Gastrocnemius medialis (tissue), 4 donors: ENCODE measurements around the gene PTPN22. TPM values are rescaled to one million over a fixed set of nuclear protein-coding genes. Genes with fewer than 3 reads are reported as not detected.

Experiments
- ATAC-seq, 2 donors: fragments of 150-250 bp; one replicate each; pipeline ENCODE4 v1.9.1; 2016
- DNase-seq, 2 donors: peaks; one replicate each; pipeline ENCODE4 v3.0.0-alpha.2; 2019
- H3K27ac ChIP-seq, 4 donors: fragments of 200-600 bp; sonication (generic); 1 replicate in 1 of 4; 2 replicates in 3 of 4; pipeline ENCODE4 v1.5.1; 2016 to 2018; ENCODE audit warnings: mild to moderate bottlenecking in 2 of 4, moderate library complexity in 1 of 4
- H3K27me3 ChIP-seq, 3 donors: fragments of 200-600 bp; sonication (generic) in 2 of 3; 1 replicate in 1 of 3; 2 replicates in 2 of 3; pipeline versions ENCODE4 v1.5.1 to v1.6.0; 2016 to 2019; ENCODE audit warnings: mild to moderate bottlenecking in 1 of 3, moderate library complexity in 1 of 3
- H3K36me3 ChIP-seq, 2 donors: fragments of 200-600 bp; sonication (generic) in 1 of 2; one replicate each; pipeline ENCODE4 v1.5.1; 2017 to 2018
- H3K4me1 ChIP-seq, 2 donors: fragments of 200-600 bp; sonication (generic) in 1 of 2; one replicate each; pipeline ENCODE4 v1.5.1; 2016 to 2017; ENCODE audit warnings: mild to moderate bottlenecking in 2 of 2
- H3K4me3 ChIP-seq, 4 donors: fragments of 200-600 bp; sonication (generic) in 3 of 4; 1 replicate in 1 of 4; 2 replicates in 3 of 4; pipeline ENCODE4 v1.5.1; 2016 to 2019; ENCODE audit warnings: mild to moderate bottlenecking in 2 of 4
- H3K9me3 ChIP-seq, 3 donors: fragments of 200-600 bp; sonication (generic) in 2 of 3; 1 replicate in 1 of 3; 2 replicates in 2 of 3; pipeline ENCODE4 v1.5.1; 2016 to 2019
- CTCF ChIP-seq, 5 experiments: fragments of 450-650 bp in 3 of 5; fragments of 200-600 bp in 2 of 5; sonication (generic) in 2 of 5; IDR thresholded peaks in 4 of 5; conservative IDR thresholded peaks in 1 of 5; 1 replicate in 4 of 5; 2 replicates in 1 of 5; pipeline ENCODE4 v1.5.1; 2016 to 2019; ENCODE audit warnings: antibody characterized with exemption in 5 of 5, mild to moderate bottlenecking in 3 of 5, moderate library complexity in 3 of 5
- POLR2A ChIP-seq, 2 donors: fragments of 450-650 bp; IDR thresholded peaks; one replicate each; pipeline ENCODE4 v1.6.1; 2017; ENCODE audit warnings: antibody characterized with exemption in 2 of 2, mild to moderate bottlenecking in 2 of 2, moderate library complexity in 2 of 2
- in situ Hi-C, 4 donors: fragments of 200-750 bp; cut with MboI; loops; one replicate each; pipeline versions ENCODE4 v1.15.0 to v1.8.0; 2017; ENCODE audit warnings: low sequenced_read_pairs in 4 of 4
- intact Hi-C: fragments of 100-400 bp; cut with DNase I; formaldehyde crosslinking; loops from one replicate; pipeline ENCODE4 v1.15.1; 2023; ENCODE audit warnings: low total_unique reads
- total RNA-seq, 4 donors: library from RNA; depleted of rRNA; stranded (reverse); fragments of >200 nt; gene quantifications; one replicate each; pipeline versions ENCODE4 v1.1.0 to v1.2.3, GENCODE V29; 2016

Gene PTPN22
- total RNA-seq, 4 donors from 2014 or later: 0.10 to 1.7 (median 0.63) TPM

- Histone ChIP-seq H3K4me3 (no peak overlapping the region), H3K36me3 (no peaks in the 10 kb centered on the region), H3K27ac (no peak overlapping the region), H3K4me1 (peaks cover 65 to 68% of the 10 kb centered on the region in 2 donors), H3K9me3 (no peaks in the 10 kb centered on the region), H3K27me3 (no peaks in the 10 kb centered on the region)
- DNase-seq (no peak), ATAC-seq (no peak)
- intact Hi-C loops (loop anchor here (10.0 kb wide), 2 partner anchors 793 to 967 kb away; partner anchors contain the start of gene CSDE1), in situ Hi-C loops (no loop called here)
- TF ChIP-seq POLR2A (IDR thresholded peaks at IDR 0.05) (no peak), CTCF (IDR thresholded peaks at IDR 0.05 in 4 of 5, conservative IDR thresholded peaks at IDR 0.05 in 1 of 5) (no peak)
Observed at GRCh38 chr1:113787663-113788062, 83.8 kb downstream of the PTPN22 start.

GRCh38 chr1:113786069-113786468, 85.4 kb downstream of the PTPN22 start:
- H3K9me3 ChIP-seq: no peaks in the 10 kb centered on the region
- H3K4me3 ChIP-seq: peak overlapping the region in 1 of 4 donors; percentile 30
- no peaks in the 10 kb centered on the region for H3K36me3 ChIP-seq
- peak overlapping the region; percentile 76 to 84 (median 80) for H3K27ac ChIP-seq
- ATAC-seq (peak in 1 of 2 donors; percentile 27), DNase-seq (no peak)
- H3K27me3 ChIP-seq: no peaks in the 10 kb centered on the region
- in situ Hi-C loops (no loop called here), intact Hi-C loops (loop anchor here (10.0 kb wide), 2 partner anchors 791 to 969 kb away; partner anchors contain the start of gene CSDE1)
- peaks cover 71 to 77% of the 10 kb centered on the region in 2 donors for H3K4me1 ChIP-seq
- TF ChIP-seq CTCF (IDR thresholded peaks at IDR 0.05 in 4 of 5, conservative IDR thresholded peaks at IDR 0.05 in 1 of 5) (no peak), POLR2A (IDR thresholded peaks at IDR 0.05) (no peak)

GRCh38 chr1:113784104-113784779, 87.3 kb downstream of the PTPN22 start:
- peaks cover 78 to 82% of the 10 kb centered on the region in 2 donors for H3K4me1 ChIP-seq

GRCh38 chr1:113783254-113784103, 88.0 kb downstream of the PTPN22 start:
- peak overlapping the region in 3 of 4 donors; percentile 3 to 23 (median 19) for H3K4me3 ChIP-seq
- H3K36me3 ChIP-seq: no peaks in the 10 kb centered on the region
- peak overlapping the region; percentile 76 to 84 (median 80) for H3K27ac ChIP-seq
- peak in 1 of 2 donors; percentile 24 for DNase-seq
- TF ChIP-seq POLR2A (IDR thresholded peaks at IDR 0.05) (no peak), CTCF (IDR thresholded peaks at IDR 0.05 in 4 of 5, conservative IDR thresholded peaks at IDR 0.05 in 1 of 5) (no peak)
- peak; percentile 25 to 50 for ATAC-seq
- H3K4me1 ChIP-seq: peaks cover 73 to 74% of the 10 kb centered on the region in 2 donors
- H3K27me3 ChIP-seq: no peaks in the 10 kb centered on the region
- in situ Hi-C loops (no loop called here), intact Hi-C loops (loop anchor here (1.0 to 10.0 kb wide), 4 partner anchors 28 to 971 kb away; partner anchors contain the start of gene CSDE1)
- H3K9me3 ChIP-seq: no peaks in the 10 kb centered on the region

More at GRCh38 chr1:113784104-113784779, 87.3 kb downstream of the PTPN22 start:
- Histone ChIP-seq H3K27me3 (no peaks in the 10 kb centered on the region), H3K36me3 (no peaks in the 10 kb centered on the region), H3K27ac (peak overlapping the region; percentile 76 to 84 (median 80)), H3K9me3 (no peaks in the 10 kb centered on the region), H3K4me3 (peak overlapping the region; percentile 3 to 30 (median 14))
- TF ChIP-seq POLR2A (IDR thresholded peaks at IDR 0.05): peak in 1 of 2 donors; percentile 52
- no peak for TF ChIP-seq CTCF (IDR thresholded peaks at IDR 0.05 in 4 of 5, conservative IDR thresholded peaks at IDR 0.05 in 1 of 5)
- intact Hi-C loops: loop anchor here (1.0 to 10.0 kb wide), 4 partner anchors 27 to 971 kb away; partner anchors contain the start of gene CSDE1
- ATAC-seq (peak; percentile 92 to 93), DNase-seq (peak in 1 of 2 donors; percentile 12)
- in situ Hi-C loops: no loop called here
